Effector memory CD8-positive, alpha-beta T cell (primary cell): ENCODE results near the gene ZNF575.

Source experiments
- ATAC-seq: fragments of 150-1000 bp; cut with Tn5 transposase; replicated peaks from 2 replicates; pipeline ENCODE4 v1.10.0; 2021; ENCODE audit warnings: mild to moderate bottlenecking, moderate library complexity
- DNase-seq, 3 experiments: peaks; one replicate each; pipeline ENCODE4 v3.0.0; 2021
- H3K27ac Mint-ChIP-seq, 2 donors: one replicate each; pipeline ENCODE4 v1.8.0; 2022; ENCODE audit warnings: mild to moderate bottlenecking in 2 of 2, mixed read lengths in 2 of 2, moderate library complexity in 2 of 2
- H3K27me3 Mint-ChIP-seq, 2 donors: one replicate each; pipeline ENCODE4 v1.8.0; 2022; ENCODE audit warnings: mixed read lengths in 2 of 2
- H3K36me3 Mint-ChIP-seq: one replicate; pipeline ENCODE4 v1.8.0; 2022; ENCODE audit warnings: mild to moderate bottlenecking, moderate library complexity, mixed read lengths; ENCODE audit not compliant: insufficient read depth
- H3K4me1 Mint-ChIP-seq, 2 donors: one replicate each; pipeline ENCODE4 v1.8.0; 2022; ENCODE audit warnings: low read depth in 2 of 2, mixed read lengths in 2 of 2
- H3K4me3 Mint-ChIP-seq, 2 donors: one replicate each; pipeline ENCODE4 v1.8.0; 2022; ENCODE audit warnings: mild to moderate bottlenecking in 2 of 2, mixed read lengths in 2 of 2, moderate library complexity in 2 of 2
- H3K9me3 Mint-ChIP-seq, 2 donors: one replicate each; pipeline ENCODE4 v1.8.0; 2022; ENCODE audit warnings: mixed read lengths in 2 of 2

Gene ZNF575

DNA sequence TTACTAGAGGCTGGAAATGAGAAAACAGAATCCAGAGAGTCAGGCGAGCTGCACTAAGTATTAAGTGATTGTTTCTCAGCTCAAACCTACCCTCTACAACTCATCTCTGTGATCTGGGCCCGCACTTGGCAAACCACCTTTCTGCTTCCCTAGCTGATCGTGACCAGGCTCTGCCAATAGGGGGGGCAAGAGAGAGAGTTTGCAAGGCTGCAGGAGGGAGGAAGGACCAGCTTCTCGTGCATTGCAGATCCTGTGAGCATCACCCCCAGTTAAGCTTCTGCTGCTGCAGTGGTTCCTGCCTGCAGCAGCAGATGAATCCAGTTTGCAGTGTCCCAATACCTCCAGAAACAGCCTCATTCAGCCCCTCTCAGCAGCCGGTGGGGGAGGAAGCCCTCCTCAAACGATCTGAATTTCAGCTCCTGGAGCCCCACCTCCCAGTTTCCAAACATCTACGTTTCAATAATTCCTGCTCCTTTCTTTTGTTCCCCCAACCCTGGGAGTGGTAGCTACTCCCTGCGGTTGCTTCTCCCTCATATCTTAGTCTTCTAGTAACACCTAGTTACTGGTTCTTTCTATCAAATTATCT, 22.3 kb downstream of the ZNF575 start:
- H3K36me3 Mint-ChIP-seq: peaks cover 28% of the 10 kb centered on the region
- no peak overlapping the region for H3K4me3 Mint-ChIP-seq
- no peaks in the 10 kb centered on the region for H3K9me3 Mint-ChIP-seq
- no peaks in the 10 kb centered on the region for H3K27me3 Mint-ChIP-seq
- peaks cover 8 to 16% of the 10 kb centered on the region in 2 donors for H3K4me1 Mint-ChIP-seq
- peak overlapping the region; percentile 73 to 83 for H3K27ac Mint-ChIP-seq
- ATAC-seq (peak; percentile 100), DNase-seq (peak; percentile 86 to 90 (median 90))

- no peak overlapping the region for H3K4me3 Mint-ChIP-seq
- peaks cover 40% of the 10 kb centered on the region for H3K36me3 Mint-ChIP-seq
- peak overlapping the region; percentile 92 to 98 for H3K27ac Mint-ChIP-seq
- ATAC-seq (no peak), DNase-seq (no peak)
- peaks cover 40 to 51% of the 10 kb centered on the region in 2 donors for H3K4me1 Mint-ChIP-seq
- no peaks in the 10 kb centered on the region for H3K27me3 Mint-ChIP-seq
- H3K9me3 Mint-ChIP-seq: no peaks in the 10 kb centered on the region
Observed at GRCh38 chr19:43560687-43561086, 27.7 kb downstream of the ZNF575 start.

DNA sequence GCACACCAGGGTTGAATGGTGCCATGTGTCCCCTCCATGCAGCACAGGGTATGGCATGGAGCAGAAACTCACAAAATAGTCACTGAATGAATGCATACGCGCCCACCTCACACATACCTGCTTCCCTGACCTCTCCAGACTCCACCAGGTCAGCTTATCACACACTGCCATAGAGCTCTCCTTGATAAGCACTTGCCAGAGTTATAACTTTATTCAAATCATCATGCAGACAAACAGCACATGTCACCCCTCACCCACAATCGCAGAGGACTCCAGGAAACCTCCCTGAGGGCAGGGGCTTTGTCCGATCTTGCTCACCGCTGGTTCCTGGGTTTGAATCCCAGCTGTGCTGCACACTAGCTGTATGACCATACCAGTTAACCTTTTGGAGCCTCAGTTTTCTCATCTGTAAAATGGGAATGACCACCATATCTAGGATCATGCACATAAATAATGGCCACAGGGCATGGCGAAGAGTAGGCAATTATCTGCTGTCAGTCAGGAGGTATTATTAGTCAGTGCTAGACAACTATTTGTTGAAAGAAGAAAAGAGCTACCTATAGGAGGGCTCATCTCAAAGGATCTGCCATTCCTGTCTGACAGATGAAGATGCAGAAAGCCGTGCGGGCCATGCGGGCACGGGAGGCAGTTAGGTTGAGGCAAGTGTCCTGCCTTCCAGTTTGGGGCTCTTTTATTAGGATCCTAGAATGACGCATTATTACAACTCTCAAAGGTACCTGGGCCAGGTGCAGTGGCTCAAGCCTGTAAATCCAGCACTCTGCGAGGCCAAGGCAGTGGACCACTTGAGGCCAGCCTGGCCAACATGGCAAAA, 28.4 kb downstream of the ZNF575 start:
- Mint-ChIP-seq H3K4me1 (peaks cover 40 to 51% of the 10 kb centered on the region in 2 donors), H3K9me3 (no peaks in the 10 kb centered on the region), H3K4me3 (peak overlapping the region; percentile 62 to 75), H3K36me3 (peaks cover 42% of the 10 kb centered on the region), H3K27me3 (no peaks in the 10 kb centered on the region), H3K27ac (peak overlapping the region; percentile 92 to 98)
- ATAC-seq (no peak), DNase-seq (no peak)

- no peaks in the 10 kb centered on the region for H3K9me3 Mint-ChIP-seq
- H3K27ac Mint-ChIP-seq: peak overlapping the region; percentile 92 to 98
- no peaks in the 10 kb centered on the region for H3K27me3 Mint-ChIP-seq
- H3K4me3 Mint-ChIP-seq: peak overlapping the region; percentile 62 to 75
- H3K36me3 Mint-ChIP-seq: peaks cover 40% of the 10 kb centered on the region
- no peak for ATAC-seq
- H3K4me1 Mint-ChIP-seq: peaks cover 43 to 54% of the 10 kb centered on the region in 2 donors
- no peak for DNase-seq
Observed at GRCh38 chr19:43562226-43562697, 29.3 kb downstream of the ZNF575 start.

DNA sequence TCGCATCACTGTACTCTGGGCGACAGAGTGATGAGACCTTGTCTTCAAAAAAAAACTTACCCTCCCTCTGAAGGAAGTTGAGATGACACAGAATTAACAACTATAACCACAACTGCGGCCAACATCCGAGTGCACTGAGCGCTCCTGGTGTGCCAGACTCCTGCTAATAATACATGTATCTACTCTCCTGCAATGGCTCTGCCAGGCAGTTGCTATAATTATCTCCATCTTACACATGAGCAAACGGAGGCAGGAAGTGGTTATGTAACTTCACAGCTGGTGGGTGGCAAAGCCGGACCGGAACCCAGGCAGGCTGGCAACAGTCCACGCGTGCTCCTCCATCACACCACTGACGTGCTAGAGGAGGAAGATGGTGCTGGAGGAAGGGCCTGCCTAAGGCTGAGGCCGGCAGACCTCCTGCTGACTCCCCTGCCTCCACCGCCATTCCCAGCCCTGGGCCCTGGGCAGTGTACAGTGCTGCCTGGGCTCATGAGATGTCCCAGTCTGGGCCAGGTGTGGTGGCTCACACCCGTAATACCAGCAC, 29.8 kb downstream of the ZNF575 start:
- H3K4me1 Mint-ChIP-seq: peaks cover 43 to 54% of the 10 kb centered on the region in 2 donors
- H3K4me3 Mint-ChIP-seq: peak overlapping the region; percentile 62 to 75
- peak overlapping the region; percentile 92 to 98 for H3K27ac Mint-ChIP-seq
- H3K36me3 Mint-ChIP-seq: peaks cover 40% of the 10 kb centered on the region
- H3K27me3 Mint-ChIP-seq: no peaks in the 10 kb centered on the region
- DNase-seq: peak; percentile 82
- no peaks in the 10 kb centered on the region for H3K9me3 Mint-ChIP-seq
- ATAC-seq: peak; percentile 94

- ATAC-seq (no peak), DNase-seq (no peak)
- no peaks in the 10 kb centered on the region for H3K27me3 Mint-ChIP-seq
- peak overlapping the region; percentile 4 to 42 for H3K4me3 Mint-ChIP-seq
- H3K36me3 Mint-ChIP-seq: peaks cover 40% of the 10 kb centered on the region
- H3K4me1 Mint-ChIP-seq: peaks cover 43 to 54% of the 10 kb centered on the region in 2 donors
- no peaks in the 10 kb centered on the region for H3K9me3 Mint-ChIP-seq
- peak overlapping the region; percentile 92 to 98 for H3K27ac Mint-ChIP-seq
Observed at GRCh38 chr19:43563816-43564457, 30.9 kb downstream of the ZNF575 start.

DNA sequence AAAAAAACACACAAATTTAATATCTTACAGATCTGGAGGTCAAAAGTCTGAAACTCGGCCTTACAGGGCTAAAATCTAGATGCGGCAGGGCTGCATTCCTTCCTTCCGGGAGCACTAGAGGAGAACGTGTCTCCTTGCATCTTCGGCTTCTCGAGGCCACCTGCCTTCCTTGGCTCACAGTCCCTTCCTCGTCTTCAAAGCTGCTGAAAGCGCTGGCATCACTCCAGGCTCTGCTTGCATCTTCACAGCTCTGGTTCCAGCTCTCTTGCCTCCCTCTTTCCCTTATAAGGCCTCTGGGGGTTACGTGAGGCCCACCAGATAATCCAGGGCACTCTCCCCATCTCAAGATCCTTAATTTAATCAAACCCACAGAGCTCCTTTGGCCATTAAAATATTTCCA, 31.8 kb downstream of the ZNF575 start:
- H3K4me3 Mint-ChIP-seq: no peak overlapping the region
- no peak for DNase-seq
- no peak for ATAC-seq
- peaks cover 36% of the 10 kb centered on the region for H3K36me3 Mint-ChIP-seq
- peaks cover 43 to 62% of the 10 kb centered on the region in 2 donors for H3K4me1 Mint-ChIP-seq
- H3K27ac Mint-ChIP-seq: peak overlapping the region in 1 of 2 donors; percentile 98
- H3K9me3 Mint-ChIP-seq: no peaks in the 10 kb centered on the region
- no peaks in the 10 kb centered on the region for H3K27me3 Mint-ChIP-seq

GRCh38 chr19:43569657-43570056, 36.7 kb downstream of the ZNF575 start:
- Mint-ChIP-seq H3K4me3 (no peak overlapping the region), H3K36me3 (peaks cover 18% of the 10 kb centered on the region), H3K27ac (peak overlapping the region; percentile 46 to 51), H3K27me3 (no peaks in the 10 kb centered on the region), H3K9me3 (no peaks in the 10 kb centered on the region), H3K4me1 (peaks cover 23 to 39% of the 10 kb centered on the region in 2 donors)
- no peak for DNase-seq
- no peak for ATAC-seq

- no peak overlapping the region for H3K4me3 Mint-ChIP-seq
Observed at GRCh38 chr19:43570174-43570791, 37.3 kb downstream of the ZNF575 start.

GRCh38 chr19:43572171-43572588, 39.2 kb downstream of the ZNF575 start:
- no peaks in the 10 kb centered on the region for H3K9me3 Mint-ChIP-seq
- DNase-seq: no peak
- H3K27me3 Mint-ChIP-seq: no peaks in the 10 kb centered on the region
- ATAC-seq: no peak
- peaks cover 24% of the 10 kb centered on the region for H3K36me3 Mint-ChIP-seq
- H3K4me3 Mint-ChIP-seq: no peak overlapping the region
- H3K27ac Mint-ChIP-seq: no peak overlapping the region
- peaks cover 25 to 44% of the 10 kb centered on the region in 2 donors for H3K4me1 Mint-ChIP-seq

More at GRCh38 chr19:43570174-43570791, 37.3 kb downstream of the ZNF575 start:
- peaks cover 25 to 40% of the 10 kb centered on the region in 2 donors for H3K4me1 Mint-ChIP-seq
- DNase-seq (no peak), ATAC-seq (no peak)
- no peaks in the 10 kb centered on the region for H3K27me3 Mint-ChIP-seq
- no peaks in the 10 kb centered on the region for H3K9me3 Mint-ChIP-seq
- peak overlapping the region; percentile 46 to 51 for H3K27ac Mint-ChIP-seq
- H3K36me3 Mint-ChIP-seq: peaks cover 23% of the 10 kb centered on the region

GRCh38 chr19:43574424-43575155, 41.6 kb downstream of the ZNF575 start:
- Mint-ChIP-seq H3K36me3 (peaks cover 18% of the 10 kb centered on the region), H3K4me1 (peaks cover 32 to 39% of the 10 kb centered on the region in 2 donors), H3K27me3 (no peaks in the 10 kb centered on the region), H3K27ac (peak overlapping the region; percentile 99 to 100), H3K4me3 (peak overlapping the region; percentile 98), H3K9me3 (no peaks in the 10 kb centered on the region)
- ATAC-seq: no peak
- no peak for DNase-seq

DNA sequence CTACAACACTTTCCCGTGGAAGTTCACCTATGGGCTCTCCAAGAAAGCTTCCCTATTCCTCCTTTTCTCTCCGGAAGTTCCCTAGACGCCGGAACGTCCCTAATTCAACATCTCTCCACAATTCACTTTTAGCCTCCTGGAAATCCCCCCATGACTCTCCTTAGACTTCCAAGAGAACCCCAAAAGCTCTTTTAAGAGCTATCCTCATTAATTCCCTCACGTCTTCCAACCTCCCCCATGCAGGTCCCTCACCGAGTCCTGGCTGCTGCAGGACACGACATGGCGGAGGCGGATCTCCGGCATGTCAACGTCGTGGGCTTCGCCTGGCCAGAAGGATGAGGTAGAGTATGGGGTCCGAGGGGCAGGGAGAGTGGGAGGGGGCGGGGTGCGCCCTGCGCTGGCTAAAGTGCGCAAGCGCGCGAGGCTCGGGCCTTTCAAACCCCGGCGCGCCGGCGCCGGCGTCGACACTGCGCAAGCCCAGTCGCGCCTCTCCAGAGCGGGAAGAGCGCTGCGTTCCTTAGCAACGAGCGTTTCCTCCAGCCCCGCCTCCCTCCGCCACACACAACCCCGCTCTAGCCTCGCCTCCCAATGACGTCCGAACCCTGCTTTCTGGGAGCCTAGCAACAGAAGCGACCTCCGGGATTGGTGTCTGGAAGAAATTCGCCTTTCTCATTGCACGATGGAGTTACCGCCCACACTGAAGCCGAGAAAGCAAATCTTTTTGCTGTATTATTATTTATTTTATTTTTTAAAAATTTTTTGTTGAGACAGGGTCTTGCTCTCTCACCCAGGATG, 42.4 kb downstream of the ZNF575 start, which contains the start of the genes PINLYP and XRCC1:
Gene PINLYP (plus strand): TSS at position 646 of the 795 bp plus-strand sequence. CDS start 1,391 bp downstream, outside the sequence.
Gene XRCC1 (minus strand): TSS at position 372 of the 795 bp plus-strand sequence. CDS start 69 bp downstream, at position 303.
- peaks cover 34 to 37% of the 10 kb centered on the region in 2 donors for H3K4me1 Mint-ChIP-seq
- DNase-seq: peak; percentile 92 to 95 (median 94)
- no peaks in the 10 kb centered on the region for H3K27me3 Mint-ChIP-seq
- ATAC-seq: peak; percentile 99
- H3K36me3 Mint-ChIP-seq: peaks cover 18% of the 10 kb centered on the region
- H3K27ac Mint-ChIP-seq: peak within 1 kb of the TSS; percentile 99 to 100
- no peaks in the 10 kb centered on the region for H3K9me3 Mint-ChIP-seq
- H3K4me3 Mint-ChIP-seq: peak within 1 kb of the TSS; percentile 98
